GM18519 (cell line): ENCODE measurements around the gene DBET.
"Not testable (repeated sequence)": the region's sequence is repeated elsewhere in the genome, so short reads cannot be mapped to it uniquely, and the experiment has no call there.

Experiments used
- ATAC-seq: cut with Tn5 transposase; IDR thresholded peaks from one replicate; pipeline ENCODE4 v1.9.1; 2021; ENCODE audit warnings: mild to moderate bottlenecking, moderate library complexity; ENCODE audit not compliant: unreplicated experiment, low FRiP score

Gene DBET

DNA sequence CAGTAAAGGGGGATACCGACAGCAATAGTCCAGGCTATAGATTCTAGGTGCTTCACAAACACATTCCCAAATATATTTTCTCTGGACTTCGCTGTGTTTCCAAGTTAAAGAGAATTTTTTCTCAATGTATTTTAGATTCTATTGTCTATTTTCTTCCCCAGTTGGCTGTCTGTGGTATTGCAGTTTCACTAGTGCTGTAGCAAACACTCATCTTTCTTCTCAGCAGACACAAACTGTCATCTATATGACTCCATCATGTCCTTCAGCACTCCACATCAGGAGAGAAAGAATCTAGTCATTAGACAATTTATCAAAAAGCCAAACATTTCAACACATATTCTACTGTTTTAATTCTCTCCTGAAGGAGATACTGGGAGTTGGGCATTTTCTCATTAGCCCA lies at the start of gene DBET:
Gene DBET (plus strand): TSS at position 161 of the 400 bp plus-strand sequence.
- not testable (repeated sequence) for ATAC-seq

GRCh38 chr4:190014771-190015537 lies 49.3 kb upstream of the DBET start:
- no peak for ATAC-seq

- no peak for ATAC-seq
Observed at GRCh38 chr4:190015538-190016368, 48.5 kb upstream of the DBET start.

- ATAC-seq = no peak
Observed at GRCh38 chr4:190016369-190017289, 47.7 kb upstream of the DBET start.

- ATAC-seq = no peak
Observed at GRCh38 chr4:190017357-190018200, 46.7 kb upstream of the DBET start.

- ATAC-seq = no peak
Observed at GRCh38 chr4:190018201-190018920, 45.9 kb upstream of the DBET start.

DNA sequence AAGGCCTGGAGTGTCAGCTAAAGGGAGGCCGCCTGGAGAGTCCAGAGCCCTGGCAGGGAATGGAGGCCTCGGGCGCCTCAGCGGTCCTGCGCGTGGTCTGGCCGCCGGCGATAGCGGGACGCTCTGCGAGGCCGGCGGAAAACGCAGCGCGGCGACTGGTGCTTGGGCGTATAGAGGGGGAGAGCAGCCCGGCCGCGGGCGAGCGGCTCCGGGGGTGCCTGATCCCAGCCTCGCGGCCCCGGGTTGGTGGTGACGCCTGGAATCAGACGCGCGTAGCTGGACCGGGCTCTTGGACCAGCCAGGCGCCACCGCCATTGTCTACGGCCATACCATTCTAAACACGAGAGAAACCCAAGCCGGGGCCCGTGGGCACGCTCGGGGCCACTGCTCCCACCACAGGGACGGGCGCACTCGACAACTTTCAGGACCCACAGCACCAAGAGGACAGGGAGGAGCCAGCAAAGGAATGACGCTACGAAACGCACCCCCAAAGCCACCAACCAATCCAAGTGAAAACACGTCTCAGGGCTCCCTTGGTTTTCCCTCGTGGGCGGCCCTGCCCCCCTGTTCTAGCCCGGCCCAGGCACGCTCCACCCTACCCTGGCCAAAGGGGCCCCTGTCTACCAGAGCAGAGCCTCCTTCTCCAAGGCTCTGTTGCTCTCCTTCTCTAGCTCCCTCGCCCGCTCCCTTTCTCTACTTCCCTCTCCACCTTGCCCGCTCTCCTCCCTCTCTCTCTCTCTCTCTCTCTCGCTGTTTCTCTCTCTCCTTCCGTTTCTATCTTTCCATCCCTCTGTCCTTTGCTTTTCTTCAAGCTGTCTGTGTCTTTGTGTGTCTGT lies 45.1 kb upstream of the DBET start:
- ATAC-seq = no peak

DNA sequence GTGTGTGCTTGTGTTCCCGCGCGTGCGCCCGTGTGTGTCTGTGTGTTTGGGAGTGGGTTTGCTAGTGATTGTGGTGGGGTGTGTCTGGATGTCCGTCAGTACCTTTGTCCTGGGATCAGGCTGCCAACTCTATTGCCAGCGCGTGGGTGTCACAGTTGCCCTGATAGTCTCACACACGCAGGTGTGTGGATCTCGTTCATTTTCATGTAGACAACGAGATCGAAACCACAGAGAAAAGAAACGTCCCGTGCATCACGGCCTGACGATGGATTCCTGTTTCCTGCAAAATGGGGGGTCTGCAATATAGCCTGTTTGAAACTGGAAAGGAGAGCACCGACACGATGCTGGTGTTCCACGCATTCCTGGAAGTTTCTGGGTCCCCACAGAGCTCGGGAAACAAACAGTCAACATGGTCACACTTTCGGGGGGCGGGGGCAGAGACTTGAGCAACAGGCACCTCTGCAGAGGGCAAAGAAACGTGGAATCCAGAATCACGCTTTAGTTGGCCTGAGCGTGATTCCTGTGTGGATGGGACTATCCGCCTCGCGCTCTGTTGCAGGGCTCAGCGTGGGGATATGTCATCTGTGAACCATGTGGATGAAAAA lies 44.3 kb upstream of the DBET start:
- not testable (repeated sequence) for ATAC-seq

- ATAC-seq = no peak
Observed at GRCh38 chr4:190020790-190021717, 43.2 kb upstream of the DBET start.

GRCh38 chr4:190021973-190022372 lies 42.3 kb upstream of the DBET start:
- not testable (repeated sequence) for ATAC-seq

DNA sequence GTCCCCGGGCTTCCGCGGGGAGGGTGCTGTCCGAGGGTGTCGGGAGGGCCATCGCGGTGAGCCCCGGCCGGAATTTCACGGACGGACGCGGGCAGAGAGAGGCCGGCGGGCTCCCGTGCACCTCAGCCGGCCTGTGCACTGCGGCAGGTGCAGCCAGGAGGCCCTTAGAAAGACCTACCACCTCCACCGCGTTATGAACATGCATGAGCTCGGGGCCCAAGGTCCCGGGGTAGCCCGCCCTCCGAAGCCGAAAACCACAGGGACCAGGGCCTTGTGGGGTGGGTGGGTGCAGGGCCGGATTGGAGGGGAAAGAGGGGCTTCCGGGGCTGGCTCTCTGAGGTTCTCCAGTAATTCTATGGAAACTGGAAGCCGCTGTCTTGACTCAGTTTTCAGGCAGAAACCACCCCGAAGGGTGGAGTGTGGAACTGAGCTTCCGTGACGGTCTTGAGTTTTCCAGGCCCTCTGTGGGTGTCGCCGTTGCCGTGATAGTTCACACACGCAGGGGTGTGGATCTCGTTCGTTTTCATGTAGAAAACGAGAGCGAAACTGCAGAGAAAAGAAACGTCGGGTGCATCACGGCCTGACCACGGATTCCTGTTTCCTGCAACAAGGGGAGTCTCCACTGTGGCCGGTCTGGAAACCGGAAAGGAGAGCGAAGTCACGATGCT lies 41.6 kb upstream of the DBET start:
- not testable (repeated sequence) for ATAC-seq

DNA sequence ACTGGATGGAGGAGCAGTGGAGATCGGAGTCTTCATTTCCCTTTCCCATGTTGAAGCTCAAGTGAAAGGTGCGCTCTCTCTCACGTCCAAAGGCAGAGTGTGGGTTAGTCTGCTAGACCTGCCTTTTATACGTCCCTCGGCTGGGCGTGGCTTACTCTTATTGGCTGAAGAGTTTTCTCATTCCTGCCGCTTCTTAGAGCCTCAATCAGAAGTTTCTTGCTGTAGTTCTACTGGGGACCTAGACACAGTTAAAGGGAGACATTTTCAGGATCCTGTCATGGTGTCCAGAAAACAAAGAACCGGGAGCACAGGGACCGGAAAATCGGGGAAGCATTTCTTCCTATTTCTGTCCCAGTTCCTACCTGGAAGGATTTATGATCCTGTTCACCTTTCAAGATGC lies 37.1 kb upstream of the DBET start, which contains the start of gene FRG2:
Gene FRG2 (minus strand): TSS at position 101 of the 400 bp plus-strand sequence. CDS start 52 bp downstream, at position 49.
- ATAC-seq = not testable (repeated sequence)

GRCh38 chr4:190031264-190031663 lies 33.0 kb upstream of the DBET start:
- not testable (repeated sequence) for ATAC-seq

DNA sequence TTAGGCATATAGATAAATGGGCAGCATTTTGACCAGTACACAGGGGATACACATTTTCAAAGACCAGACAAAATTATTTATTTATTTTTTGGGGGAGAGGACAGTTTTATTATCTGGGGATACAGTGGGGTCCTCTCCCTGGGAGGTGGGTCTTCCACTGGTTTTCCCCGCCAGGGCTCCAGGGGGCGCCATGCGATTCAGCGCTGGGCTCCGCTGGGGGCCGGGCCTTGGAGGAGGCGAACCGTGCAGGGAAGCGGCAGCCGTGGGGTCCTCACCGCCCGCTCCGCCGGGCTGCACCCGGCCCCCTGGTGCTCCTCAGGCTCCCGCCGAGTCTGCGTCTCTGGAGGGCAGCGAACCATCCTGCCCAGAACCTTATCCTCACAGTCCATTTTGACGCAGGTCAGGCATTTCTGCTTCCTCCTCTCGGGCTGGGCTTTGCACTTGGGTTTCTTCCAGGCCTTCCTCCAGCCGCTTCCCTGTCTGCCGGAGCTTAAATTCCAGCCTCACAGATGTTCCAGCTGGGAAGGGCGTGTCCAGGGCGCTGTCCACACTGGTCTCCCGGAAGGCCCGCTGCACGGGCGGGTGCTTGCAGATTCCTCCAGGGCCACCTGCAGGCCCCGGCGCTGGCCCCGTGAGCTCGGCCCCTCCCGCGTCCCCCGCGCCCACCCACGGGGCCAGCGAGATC lies 26.5 kb upstream of the DBET start:
- not testable (repeated sequence) for ATAC-seq

GRCh38 chr4:190040873-190041272 lies 23.4 kb upstream of the DBET start:
- ATAC-seq = not testable (repeated sequence)
